Measurements from ENCODE around the gene CAPN8.

Gene CAPN8

DNA sequence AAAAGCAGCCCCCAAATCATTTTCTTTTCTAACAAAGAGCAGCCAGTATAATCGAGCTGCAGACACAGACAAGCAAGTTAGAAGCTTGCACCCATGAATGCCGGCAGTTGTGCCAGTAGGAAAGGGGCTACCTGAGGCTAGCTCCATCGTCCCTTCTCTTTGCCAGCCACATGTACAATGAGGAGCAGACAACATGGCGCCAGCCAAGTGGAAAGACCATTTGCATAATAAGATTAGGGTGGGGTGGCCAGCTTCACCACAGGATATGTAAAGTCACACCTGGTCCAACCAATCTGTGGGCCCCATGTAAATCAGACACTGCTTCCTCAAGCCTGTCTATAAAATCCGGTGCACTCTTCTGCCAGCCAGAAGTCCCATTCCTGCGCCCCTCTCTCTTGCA is 168.6 kb downstream of the CAPN8 start:
- TF ChIP-seq CTCF (IDR thresholded peaks at IDR 0.05; ENCODE audit: insufficient read depth, low read depth, low read length, missing control alignments) = no peak
- peak; percentile 3 for DNase-seq (ENCODE audit: low read depth)
- H3K4me3 ChIP-seq (ENCODE audit: low read depth, low read length) = no peak overlapping the region

- no peak for TF ChIP-seq CTCF (IDR thresholded peaks at IDR 0.05; ENCODE audit: insufficient read depth, low read depth, low read length, missing control alignments)
- no peak for DNase-seq (ENCODE audit: low read depth)
- H3K4me3 ChIP-seq (ENCODE audit: low read depth, low read length) = no peak overlapping the region
These were observed 170.4 kb downstream of the CAPN8 start for GRCh38 chr1:223494926-223495645.

DNA sequence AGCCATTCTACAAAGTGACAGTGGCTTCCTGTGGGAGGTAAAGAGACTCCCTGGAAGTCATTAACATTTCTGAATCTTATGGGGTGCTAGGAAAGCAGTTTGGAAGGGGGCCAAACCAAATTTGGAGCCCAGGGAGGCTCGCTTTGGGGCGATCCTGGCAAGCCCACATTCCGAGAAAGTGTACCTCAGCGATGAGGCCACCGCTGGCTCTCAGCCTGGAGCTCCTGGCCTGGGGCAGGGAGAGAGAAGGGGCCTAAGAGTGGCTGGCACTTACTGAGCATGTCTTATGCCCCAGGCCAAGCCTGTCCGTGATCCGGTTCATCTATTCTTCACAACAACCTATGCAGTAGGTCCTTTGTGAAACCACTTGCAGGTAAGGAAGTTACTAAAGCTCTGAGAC is 173.5 kb downstream of the CAPN8 start:
- no peak overlapping the region for H3K4me3 ChIP-seq (ENCODE audit: low read depth, low read length)
- no peak for TF ChIP-seq CTCF (IDR thresholded peaks at IDR 0.05; ENCODE audit: insufficient read depth, low read depth, low read length, missing control alignments)
- DNase-seq (ENCODE audit: low read depth) = no peak
